GM15510 (cell line): Measurements from ENCODE around the gene SLC1A2.

Experiments
- POLR2A ChIP-seq: IDR thresholded peaks from 3 replicates; pipeline ENCODE4 v1.6.1; 2011; ENCODE audit warnings: borderline replicate concordance; ENCODE audit not compliant: insufficient read length; ENCODE audit errors: extremely low read depth

Gene SLC1A2

DNA sequence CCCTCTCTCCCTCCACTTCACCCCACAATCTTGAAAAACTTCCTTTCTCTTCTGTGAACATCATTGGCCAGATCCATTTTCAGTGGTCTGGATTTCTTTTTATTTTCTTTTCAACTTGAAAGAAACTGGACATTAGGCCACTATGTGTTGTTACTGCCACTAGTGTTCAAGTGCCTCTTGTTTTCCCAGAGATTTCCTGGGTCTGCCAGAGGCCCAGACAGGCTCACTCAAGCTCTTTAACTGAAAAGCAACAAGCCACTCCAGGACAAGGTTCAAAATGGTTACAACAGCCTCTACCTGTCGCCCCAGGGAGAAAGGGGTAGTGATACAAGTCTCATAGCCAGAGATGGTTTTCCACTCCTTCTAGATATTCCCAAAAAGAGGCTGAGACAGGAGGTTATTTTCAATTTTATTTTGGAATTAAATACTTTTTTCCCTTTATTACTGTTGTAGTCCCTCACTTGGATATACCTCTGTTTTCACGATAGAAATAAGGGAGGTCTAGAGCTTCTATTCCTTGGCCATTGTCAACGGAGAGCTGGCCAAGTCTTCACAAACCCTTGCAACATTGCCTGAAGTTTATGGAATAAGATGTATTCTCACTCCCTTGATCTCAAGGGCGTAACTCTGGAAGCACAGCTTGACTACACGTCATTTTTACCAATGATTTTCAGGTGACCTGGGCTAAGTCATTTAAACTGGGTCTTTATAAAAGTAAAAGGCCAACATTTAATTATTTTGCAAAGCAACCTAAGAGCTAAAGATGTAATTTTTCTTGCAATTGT lies 188.1 kb downstream of the SLC1A2 start:
- TF ChIP-seq POLR2A: no peak

DNA sequence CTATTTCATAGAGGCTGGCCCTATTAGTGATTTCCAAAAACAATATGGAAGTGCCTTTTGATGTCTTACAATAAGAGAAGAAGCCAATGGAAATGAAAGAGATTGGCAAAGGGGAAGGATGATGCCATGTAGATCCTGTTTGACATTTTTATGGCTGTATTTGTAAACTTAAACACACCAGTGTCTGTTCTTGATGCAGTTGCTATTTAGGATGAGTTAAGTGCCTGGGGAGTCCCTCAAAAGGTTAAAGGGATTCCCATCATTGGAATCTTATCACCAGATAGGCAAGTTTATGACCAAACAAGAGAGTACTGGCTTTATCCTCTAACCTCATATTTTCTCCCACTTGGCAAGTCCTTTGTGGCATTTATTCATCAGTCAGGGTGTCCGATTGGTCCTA lies 189.0 kb downstream of the SLC1A2 start:
- TF ChIP-seq POLR2A: no peak

DNA sequence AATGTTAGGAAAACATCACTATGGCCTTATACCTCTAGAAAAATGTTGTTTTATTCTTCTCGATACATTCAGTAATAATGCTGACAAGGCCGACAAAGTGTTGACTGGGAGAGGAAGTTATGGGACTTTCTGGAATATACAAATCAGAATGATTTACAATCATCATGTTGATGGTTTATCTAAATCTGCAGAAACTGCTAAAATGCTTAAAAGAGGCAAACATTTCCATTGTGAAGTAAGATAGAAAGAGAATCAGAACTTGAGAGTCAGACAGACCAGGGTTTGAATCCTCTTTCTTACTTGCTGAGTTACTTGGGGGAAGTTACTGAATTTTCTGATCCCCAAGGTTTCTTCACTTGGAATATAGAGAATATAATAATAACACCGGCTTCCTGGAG lies 191.0 kb downstream of the SLC1A2 start:
- no peak for TF ChIP-seq POLR2A

DNA sequence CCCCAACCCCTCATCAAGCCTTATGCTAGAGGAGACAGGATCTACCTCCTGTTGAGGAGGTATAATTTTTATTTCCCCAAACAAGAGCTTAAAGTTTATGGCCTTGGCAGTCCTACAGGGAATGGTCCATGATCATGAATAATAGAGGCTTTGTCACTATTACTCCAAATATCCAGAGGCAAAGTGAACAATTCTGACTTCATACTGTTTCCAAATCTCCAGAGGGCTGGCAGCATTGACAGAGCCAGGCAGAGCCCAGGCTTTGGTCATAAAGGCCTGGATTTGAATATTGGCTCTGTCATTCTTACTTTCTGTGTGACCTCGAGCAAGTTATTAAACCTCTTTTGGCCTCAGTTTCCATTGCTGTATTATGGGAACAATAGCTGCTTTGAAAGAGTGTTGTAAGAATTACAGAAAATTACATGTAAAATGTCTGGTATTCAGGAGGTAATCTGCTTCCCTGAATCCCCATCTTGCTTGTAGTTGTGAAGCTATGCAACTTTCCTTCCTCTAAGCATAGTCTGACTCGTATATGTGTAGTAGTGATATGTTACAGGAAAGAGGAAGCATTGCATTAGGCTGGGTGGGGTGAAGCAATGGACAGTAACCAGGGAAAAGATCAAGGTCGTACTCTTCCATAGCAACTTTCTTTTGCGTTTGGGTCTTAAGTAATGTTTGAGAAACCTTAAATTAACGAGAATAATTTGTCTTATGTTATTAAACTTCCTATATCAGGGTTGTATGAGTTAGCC lies 191.6 kb downstream of the SLC1A2 start:
- TF ChIP-seq POLR2A: no peak

DNA sequence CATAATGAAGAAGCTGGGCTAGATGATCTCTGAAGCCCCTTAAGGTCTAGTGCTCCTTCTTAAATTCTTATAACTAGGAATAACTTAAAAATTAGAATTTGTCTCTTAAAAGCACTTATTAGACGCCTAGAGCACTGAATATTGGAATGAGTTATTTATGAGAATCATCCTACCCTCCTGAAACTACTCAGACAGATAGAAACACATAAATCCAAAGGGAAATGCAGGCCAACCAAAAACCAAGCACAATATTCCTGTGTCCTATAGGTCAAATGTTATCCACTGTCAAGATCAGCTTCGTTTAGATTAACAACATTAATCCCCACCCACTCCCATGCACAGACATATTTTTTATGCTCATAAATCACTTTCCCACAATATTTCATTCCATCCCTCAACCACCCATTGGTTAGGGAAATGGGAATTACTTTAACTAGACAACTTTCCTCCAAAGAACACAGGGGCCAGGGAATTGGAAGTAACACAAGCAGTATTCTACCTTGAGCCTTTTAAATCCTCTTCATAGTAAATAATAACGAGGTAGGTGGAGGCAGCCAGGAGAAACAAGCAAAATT lies 193.3 kb downstream of the SLC1A2 start:
- no peak for TF ChIP-seq POLR2A

DNA sequence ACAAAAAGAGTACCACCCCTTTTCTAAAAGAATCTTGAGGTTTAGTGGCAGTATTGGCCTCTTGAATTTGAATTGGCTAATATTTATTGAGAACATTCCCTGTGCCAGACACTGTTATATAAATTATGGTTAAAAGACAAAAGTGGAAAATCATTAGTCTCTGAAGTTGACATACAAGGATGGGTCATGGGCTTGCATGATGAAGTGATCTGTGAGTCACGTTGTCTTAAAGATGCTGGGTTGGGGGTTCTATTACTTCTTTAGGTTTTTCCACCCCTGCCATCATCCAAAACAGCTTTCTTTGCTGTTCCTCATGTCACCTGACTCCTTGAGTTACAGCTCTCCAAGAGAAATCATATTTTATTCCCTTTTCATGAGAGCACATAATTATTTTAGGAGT lies 195.4 kb downstream of the SLC1A2 start:
- TF ChIP-seq POLR2A: no peak

DNA sequence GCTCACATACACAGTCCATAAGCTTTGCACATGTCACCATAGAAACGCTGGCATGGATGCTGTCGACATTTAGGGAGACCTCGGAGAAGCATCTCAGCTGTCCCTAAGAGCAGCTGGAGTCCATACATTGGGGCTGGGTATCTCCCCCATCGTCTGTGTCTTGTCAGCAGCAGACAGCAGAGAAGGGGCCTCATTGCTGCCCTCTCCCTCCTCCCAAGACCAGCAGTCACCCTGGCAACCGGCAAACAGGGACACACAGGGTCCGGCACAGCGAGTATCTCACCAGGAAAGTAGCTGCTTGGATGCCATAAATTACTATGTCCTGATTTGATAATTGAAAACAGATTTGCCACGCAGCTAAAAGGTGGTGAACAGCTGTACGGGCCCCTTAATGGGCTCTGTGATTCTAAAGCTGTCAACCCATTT lies 196.0 kb downstream of the SLC1A2 start:
- no peak for TF ChIP-seq POLR2A

DNA sequence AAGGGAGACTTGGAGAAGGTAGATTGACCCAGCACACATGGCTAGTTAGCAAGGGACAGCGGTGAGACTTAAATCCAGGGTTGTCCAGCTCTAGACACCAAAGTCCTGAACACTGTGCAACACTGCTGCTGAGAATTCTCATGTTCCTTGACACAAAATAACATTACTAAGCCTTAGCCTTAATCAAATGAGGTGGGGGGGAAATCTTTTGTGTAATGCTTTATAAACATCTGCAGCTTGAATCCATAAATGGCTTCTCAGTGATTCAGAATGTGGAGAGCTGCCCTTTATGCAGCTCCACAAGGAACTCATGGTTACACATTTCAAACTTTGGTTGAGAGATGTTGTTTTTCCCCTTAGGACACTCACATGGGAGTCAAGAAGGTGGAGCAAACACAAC lies 200.4 kb downstream of the SLC1A2 start:
- no peak for TF ChIP-seq POLR2A

DNA sequence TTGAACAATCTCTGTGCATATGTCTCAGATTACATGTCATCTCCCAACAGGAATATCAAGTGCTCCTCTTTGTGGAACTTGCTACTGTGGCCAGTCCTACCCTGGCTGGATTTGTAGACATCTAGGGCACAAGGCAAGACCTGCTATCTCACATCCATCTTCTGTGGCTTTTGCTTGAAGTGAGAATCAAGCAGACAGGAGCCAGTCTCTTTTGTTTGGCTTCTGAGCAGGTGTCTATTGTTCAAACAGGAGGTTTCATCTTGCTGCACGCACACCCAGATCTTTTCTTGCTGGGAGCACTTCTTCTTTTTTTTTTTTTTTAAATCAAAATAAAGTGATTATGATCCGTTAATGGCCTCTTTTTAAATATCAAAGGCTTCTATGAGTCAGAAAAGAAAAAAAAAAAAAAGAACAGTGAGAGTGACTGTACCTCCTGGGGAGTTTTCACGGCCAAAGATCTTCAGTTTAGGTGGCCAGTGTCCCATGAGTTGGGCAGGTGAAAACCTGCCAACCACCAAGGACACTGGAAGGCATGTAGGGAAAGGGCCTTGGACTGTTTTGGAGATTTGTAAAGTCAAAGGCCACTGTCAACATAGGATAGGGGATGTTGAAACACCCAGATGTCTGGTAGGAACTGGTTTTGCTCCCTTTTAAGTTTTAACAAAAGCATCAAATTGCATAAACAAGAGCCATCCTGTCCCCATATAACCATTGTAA lies 202.2 kb downstream of the SLC1A2 start:
- no peak for TF ChIP-seq POLR2A

DNA sequence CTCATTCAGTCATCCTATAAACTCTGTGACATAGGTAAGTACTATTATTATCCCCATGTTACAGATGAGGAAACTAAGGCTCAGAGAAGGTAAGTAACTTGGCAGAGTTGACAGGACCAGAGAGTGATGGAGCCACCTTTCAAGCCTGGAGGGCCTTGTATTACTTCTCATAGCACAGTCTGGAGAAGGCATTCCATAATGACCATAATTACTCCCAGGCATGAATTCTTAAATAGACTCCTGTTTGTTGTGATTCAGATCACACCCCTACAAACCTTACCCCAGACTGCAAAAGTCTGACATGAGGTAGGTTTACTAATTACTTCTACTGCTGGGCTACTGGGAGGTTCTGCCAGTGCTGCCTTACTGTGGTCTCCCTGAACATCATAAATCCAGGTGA lies 203.4 kb downstream of the SLC1A2 start:
- TF ChIP-seq POLR2A: no peak

DNA sequence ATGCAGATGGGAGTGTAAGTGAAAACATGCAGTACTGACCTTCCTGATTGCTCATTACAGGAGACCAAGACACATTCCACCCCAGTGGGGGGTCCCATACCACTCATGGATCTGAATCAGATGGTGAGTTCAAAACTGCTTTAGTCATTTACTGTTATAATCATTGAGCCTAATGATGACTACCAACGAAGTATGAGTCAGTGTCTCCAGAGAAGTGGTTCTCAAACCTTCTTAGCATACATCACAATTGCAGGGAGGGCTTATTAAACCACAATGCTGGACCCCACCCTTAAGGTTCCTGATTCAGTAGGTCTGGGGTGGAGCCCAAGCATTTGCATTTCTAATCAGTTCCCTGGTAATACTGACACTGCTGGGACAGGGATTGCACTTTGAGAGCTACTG lies 204.6 kb downstream of the SLC1A2 start:
- no peak for TF ChIP-seq POLR2A

DNA sequence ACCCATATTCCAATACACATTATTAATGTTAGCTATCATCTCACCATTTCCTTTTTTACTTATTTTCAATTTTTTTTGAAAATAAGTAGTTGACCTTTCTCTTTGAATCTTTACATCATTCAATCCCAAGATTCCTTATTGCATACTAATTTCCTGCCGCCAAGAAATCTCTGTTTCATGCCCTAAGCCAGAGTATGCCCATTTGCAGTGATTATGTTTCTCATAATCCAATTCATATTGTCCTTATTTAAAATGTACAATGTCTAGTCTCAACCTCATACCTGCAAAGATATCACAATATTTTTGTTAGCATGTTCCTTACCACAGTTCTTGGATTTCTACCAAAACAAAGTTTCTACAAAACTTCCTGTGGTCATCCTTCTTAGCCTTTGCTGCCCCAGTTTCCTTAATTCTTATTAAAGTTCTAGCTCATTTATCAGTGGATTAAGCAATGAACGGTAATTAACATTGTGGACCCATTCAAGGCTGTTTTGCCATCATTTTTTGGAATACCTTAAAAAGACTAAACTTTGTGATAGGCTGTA lies 205.1 kb downstream of the SLC1A2 start:
- TF ChIP-seq POLR2A: no peak

DNA sequence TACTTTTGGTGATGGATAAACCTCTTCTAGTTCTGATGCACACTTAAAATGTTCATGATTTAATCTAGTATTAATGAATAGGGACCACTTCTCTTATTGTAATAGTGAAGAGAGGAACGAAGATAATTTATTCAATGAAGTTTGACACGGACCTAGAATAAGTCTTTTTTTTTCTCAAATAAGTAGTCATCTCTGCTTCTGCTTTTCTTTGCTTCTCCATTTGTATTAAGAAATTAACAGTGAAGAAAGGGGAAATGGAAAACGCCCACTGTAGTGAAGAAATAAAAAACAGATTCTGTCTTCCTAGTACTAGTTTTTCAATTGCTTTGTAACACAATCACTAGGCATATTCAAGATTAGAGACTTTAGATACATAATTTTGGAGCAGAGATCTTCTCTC lies 207.4 kb downstream of the SLC1A2 start:
- TF ChIP-seq POLR2A: no peak

DNA sequence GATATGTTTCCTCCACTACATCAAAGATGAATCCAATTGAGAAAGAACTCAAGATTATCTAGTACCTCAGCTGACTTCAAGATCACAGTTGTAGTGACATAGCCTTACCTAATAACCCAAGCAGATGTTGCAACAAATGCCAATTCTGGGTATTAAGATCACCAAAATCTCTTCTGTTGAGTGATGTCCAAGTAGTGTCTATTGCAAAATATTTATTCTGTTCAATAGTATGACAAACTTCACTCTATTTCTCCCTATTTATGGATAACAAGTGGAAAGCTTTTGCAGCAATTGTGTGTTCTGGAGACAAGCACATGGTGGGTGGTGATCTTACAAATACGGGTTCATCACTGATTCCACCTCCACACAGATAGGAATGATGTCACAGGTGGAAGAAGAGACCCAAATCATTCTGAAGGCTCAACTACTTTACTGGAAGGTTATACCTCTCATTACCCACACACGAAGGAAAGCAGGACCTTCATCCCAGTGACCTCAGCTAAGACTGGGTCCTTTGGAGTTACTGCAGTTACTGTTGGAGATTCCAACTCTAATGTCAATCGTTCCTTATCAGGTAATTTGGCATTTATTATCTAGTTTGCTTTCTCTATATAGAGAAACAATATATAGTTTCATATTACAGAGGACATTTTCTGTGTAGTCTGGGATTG lies 208.3 kb downstream of the SLC1A2 start:
- no peak for TF ChIP-seq POLR2A

DNA sequence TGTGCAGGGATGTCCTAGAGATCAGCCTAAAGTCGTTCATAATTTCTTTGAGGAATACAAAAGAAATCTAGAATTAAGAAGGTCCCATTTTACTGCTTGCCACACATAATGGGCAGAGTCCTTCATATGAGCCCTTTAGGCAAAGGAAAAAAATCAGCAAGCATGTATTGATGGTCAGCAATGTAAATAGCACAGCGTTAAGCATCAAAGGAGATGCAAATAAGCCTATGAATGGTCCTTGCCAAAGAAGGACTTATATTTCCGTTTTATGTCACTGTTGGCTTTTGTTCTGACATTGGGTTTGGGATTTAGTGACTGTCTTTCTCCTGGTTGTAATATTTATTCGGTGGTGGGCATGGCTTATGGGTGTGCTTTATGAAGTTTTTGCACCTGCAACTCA lies 210.6 kb downstream of the SLC1A2 start:
- no peak for TF ChIP-seq POLR2A
